Panc1 (cell line): ENCODE data around the gene SERPINB2. TPM values are rescaled to one million over a fixed set of nuclear protein-coding genes. Genes with fewer than 3 reads are reported as not detected.

ENCODE experiments used
- ATAC-seq: fragments of 200-7000 bp; cut with Tn5 transposase; 2 replicates; pipeline ENCODE4 v1.9.1; 2020; ENCODE audit warnings: mild to moderate bottlenecking, moderate library complexity
- BruUV-seq: library from RNA; stranded (reverse); fragments of 400-500 nt; replicated peaks from 2 replicates; lab custom pipeline; 2021; lab: Mats Ljungman, UMichigan
- CTCF ChIA-PET: fragments of 300-600 bp; sonication (Branson Sonifier 250); formaldehyde crosslinking; loops from one replicate; lab custom pipeline; 2022; ENCODE audit warnings: antibody characterized with exemption; lab: Charles Lee
- POLR2A ChIA-PET: fragments of 300-600 bp; sonication (Branson Sonifier 250); formaldehyde crosslinking; loops from one replicate; lab custom pipeline; 2022; ENCODE audit warnings: antibody characterized with exemption; lab: Charles Lee
- DNase-seq: peaks from one replicate; pipeline ENCODE4 v3.0.0-alpha.2; 2010; ENCODE audit warnings: low read depth, low spot score
- H3K27ac ChIP-seq: 2 replicates; pipeline ENCODE4 v1.5.1; 2011; ENCODE audit warnings: mild to moderate bottlenecking, low read length, inconsistent platforms
- H3K27me3 ChIP-seq: fragments of 200-500 bp; sonication (Bioruptor generic); 2 replicates; pipeline ENCODE4 v1.6.0; 2014; ENCODE audit warnings: low read length, inconsistent platforms; ENCODE audit not compliant: control insufficient read depth, insufficient read depth
- H3K36me3 ChIP-seq: fragments of 200-500 bp; sonication (Bioruptor generic); 2 replicates; pipeline ENCODE4 v1.5.1; 2014; ENCODE audit warnings: inconsistent platforms, mild to moderate bottlenecking, low read length, moderate library complexity; ENCODE audit not compliant: control insufficient read depth, insufficient read depth
- H3K4me1 ChIP-seq: 2 replicates; pipeline ENCODE4 v1.5.1; 2011; ENCODE audit warnings: inconsistent platforms, mild to moderate bottlenecking, low read length, moderate library complexity; ENCODE audit not compliant: control insufficient read depth, insufficient read depth
- H3K4me3 ChIP-seq, 2 experiments: 2 replicates each; pipeline ENCODE4 v1.5.1; 2011 to 2012; ENCODE audit warnings: low read depth in 2 of 2, low read length in 2 of 2, mild to moderate bottlenecking in 2 of 2, inconsistent platforms in 1 of 2, moderate library complexity in 1 of 2
- H3K9me3 ChIP-seq: fragments of 200-500 bp; sonication (Bioruptor generic); 2 replicates; pipeline ENCODE4 v1.5.1; 2014; ENCODE audit warnings: low read depth, mild to moderate bottlenecking, inconsistent platforms, low read length, moderate library complexity; ENCODE audit not compliant: control insufficient read depth, insufficient read depth
- POLR2AphosphoS5 ChIP-seq: IDR thresholded peaks from 2 replicates; pipeline ENCODE4 v1.6.1; 2012; ENCODE audit warnings: mild to moderate bottlenecking, low read depth, low read length, moderate library complexity
- REST ChIP-seq, 2 experiments: IDR thresholded peaks; 2 replicates each; pipeline ENCODE4 v1.6.1; 2011 to 2012; ENCODE audit warnings: low read depth in 2 of 2, control low read depth in 1 of 2, low read length in 1 of 2, mild to moderate bottlenecking in 1 of 2, moderate library complexity in 1 of 2; ENCODE audit not compliant: insufficient read depth in 1 of 2
- SIN3A ChIP-seq: IDR thresholded peaks from 2 replicates; pipeline ENCODE4 v1.6.1; 2012; ENCODE audit warnings: low read depth, mild to moderate bottlenecking, low read length, moderate library complexity, borderline replicate concordance; ENCODE audit not compliant: insufficient read depth
- TCF7L2 ChIP-seq: IDR thresholded peaks from 2 replicates; pipeline ENCODE4 v1.6.1; 2011; ENCODE audit warnings: mild to moderate bottlenecking, low read depth, low read length, inconsistent platforms
- in situ Hi-C: cut with HindIII; loops from 2 replicates; pipeline ENCODE4 v1.10.0; 2016; ENCODE audit warnings: low sequenced_read_pairs, low pct_unique_long_range_greater_than_20kb
- intact Hi-C: fragments of 100-400 bp; cut with micrococcal nuclease; formaldehyde crosslinking; loops from one replicate; pipeline ENCODE4 v1.10.0; 2022; ENCODE audit not compliant: unreplicated experiment
- total RNA-seq: library from RNA; stranded (reverse); gene quantifications from one replicate; pipeline ENCODE4 v1.2.1, GENCODE V29; 2021; ENCODE audit not compliant: unreplicated experiment
- TF ChIP-seq, protein P1 (sequence below): fragments of 450-650 bp; IDR thresholded peaks from 2 replicates; pipeline ENCODE4 v1.5.1; 2017; ENCODE audit warnings: mild to moderate bottlenecking

The SERPINB2 gene
- total RNA-seq, 1 experiment from 2014 or later: not detected

GRCh38 chr18:63850020-63850419 is 37.5 kb upstream of the SERPINB2 start:
- Histone ChIP-seq H3K36me3 (no peaks in the 10 kb centered on the region), H3K27me3 (no peaks in the 10 kb centered on the region), H3K4me1 (no peaks in the 10 kb centered on the region), H3K4me3 (no peak overlapping the region), H3K9me3 (no peaks in the 10 kb centered on the region), H3K27ac (no peak overlapping the region)
- no peak for DNase-seq
- intact Hi-C loops: no loop called here
- TF ChIP-seq, protein P1, sequence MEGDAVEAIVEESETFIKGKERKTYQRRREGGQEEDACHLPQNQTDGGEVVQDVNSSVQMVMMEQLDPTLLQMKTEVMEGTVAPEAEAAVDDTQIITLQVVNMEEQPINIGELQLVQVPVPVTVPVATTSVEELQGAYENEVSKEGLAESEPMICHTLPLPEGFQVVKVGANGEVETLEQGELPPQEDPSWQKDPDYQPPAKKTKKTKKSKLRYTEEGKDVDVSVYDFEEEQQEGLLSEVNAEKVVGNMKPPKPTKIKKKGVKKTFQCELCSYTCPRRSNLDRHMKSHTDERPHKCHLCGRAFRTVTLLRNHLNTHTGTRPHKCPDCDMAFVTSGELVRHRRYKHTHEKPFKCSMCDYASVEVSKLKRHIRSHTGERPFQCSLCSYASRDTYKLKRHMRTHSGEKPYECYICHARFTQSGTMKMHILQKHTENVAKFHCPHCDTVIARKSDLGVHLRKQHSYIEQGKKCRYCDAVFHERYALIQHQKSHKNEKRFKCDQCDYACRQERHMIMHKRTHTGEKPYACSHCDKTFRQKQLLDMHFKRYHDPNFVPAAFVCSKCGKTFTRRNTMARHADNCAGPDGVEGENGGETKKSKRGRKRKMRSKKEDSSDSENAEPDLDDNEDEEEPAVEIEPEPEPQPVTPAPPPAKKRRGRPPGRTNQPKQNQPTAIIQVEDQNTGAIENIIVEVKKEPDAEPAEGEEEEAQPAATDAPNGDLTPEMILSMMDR: peak; percentile 49
- no peak for TF ChIP-seq SIN3A
- ChIA-PET CTCF (no interaction called here), POLR2A (no interaction called here)
- no TSS peak for BruUV-seq
- no peak for ATAC-seq
- in situ Hi-C loops: no loop called here

DNA sequence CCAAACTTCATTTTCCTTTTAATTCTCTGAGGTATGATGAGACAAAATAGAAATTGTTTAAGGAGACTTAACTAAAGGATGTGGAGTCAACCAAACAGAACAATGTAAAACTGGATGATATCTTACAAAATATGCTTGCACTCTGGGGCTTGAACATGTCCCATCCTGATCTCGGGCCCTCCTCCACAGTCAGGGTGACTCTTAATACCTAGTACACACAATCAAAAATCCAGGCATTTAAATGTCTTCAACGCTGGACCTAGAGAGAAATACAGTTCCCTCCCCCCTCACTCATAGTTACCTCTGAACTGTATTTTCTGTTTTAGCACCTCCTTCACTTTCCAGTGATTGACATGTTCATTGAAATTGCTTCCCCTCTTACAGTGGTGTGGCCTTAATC is 36.9 kb upstream of the SERPINB2 start:
- in situ Hi-C loops (no loop called here), intact Hi-C loops (no loop called here)
- no peak overlapping the region for H3K27ac ChIP-seq
- no peak for DNase-seq
- ATAC-seq: no peak
- ChIA-PET POLR2A (no interaction called here), CTCF (no interaction called here)
- H3K4me1 ChIP-seq: no peaks in the 10 kb centered on the region
- H3K36me3 ChIP-seq: no peaks in the 10 kb centered on the region
- no peaks in the 10 kb centered on the region for H3K27me3 ChIP-seq
- no TSS peak for BruUV-seq
- H3K9me3 ChIP-seq: no peaks in the 10 kb centered on the region
- TF ChIP-seq TCF7L2: no peak
- TF ChIP-seq, protein P1: no peak
- TF ChIP-seq POLR2AphosphoS5: no peak
- no peak for TF ChIP-seq SIN3A
- no peak for TF ChIP-seq REST (IDR thresholded peaks at IDR 0.05; ENCODE audit: insufficient read depth in 1 of 2, low read depth in 2 of 2, low read length in 1 of 2)
- no peak overlapping the region for H3K4me3 ChIP-seq
